ENCODE data around the gene VPS51.

Gene VPS51

DNA sequence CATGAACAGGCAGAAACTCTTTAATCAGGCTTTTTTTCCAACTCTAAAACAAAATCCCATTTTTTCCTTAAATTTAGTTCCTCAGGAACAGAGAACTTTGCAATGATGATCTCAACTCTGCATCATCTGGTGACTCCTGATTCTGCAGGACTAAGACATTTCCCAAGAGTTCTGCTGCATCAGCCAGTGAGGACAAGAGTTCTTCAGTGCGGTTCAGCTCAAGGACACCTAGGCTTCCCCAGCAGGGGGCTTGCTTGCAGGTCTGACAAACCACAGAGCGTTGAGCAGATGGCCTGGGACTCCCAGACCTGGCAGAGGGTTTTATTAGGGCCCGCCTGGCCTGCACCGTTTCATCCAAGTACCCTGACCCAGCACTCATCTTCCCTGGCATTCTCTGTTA is 18.6 kb upstream of the VPS51 start:
- DNase-seq: no peak

DNA sequence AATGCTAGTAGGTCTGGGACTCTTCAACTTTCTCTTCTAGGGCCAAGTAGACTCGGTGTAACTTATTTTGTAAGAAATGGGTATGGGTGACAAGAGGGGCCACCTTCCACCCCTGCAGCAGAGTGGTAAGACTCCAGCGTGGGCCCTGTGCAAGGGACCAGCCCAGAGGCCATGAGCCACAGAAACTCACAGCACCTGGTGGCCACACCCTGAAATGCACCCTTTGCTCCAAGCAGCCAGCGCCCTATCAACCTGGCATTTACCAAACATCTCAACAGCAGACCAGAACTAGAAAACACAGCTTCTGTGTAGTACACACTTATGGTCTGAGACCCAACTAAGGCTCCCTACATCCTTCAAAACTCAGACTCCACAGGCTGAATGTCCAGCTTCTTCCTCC is 17.9 kb upstream of the VPS51 start:
- DNase-seq: peak; percentile 84

DNA sequence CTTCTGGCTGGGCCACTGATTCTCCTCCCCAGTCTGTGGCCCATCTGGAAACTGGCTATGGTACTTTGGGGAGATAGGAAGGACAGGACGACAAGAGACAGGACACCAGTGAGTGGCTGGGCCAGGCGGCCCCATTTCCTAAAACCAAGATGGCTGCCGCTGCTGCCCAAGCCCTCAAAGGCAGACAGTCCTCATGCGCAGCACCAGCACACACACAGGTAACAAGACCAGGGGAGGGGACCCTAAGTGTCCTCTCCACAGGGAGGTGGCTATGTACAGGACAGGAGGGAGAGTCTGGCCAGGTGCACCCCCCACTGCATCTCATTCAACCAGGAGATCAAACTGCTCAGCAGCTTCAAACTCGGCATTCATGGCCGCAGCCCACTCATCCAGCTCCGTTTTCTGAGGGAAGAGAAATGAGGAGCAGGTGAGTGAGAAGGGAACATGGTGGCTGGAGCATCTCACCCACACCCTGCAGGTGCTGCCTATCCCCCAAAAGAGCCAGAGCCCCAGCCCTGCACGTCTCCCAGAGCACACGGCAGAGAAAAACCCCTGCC is 17.1 kb upstream of the VPS51 start:
- DNase-seq: no peak

DNA sequence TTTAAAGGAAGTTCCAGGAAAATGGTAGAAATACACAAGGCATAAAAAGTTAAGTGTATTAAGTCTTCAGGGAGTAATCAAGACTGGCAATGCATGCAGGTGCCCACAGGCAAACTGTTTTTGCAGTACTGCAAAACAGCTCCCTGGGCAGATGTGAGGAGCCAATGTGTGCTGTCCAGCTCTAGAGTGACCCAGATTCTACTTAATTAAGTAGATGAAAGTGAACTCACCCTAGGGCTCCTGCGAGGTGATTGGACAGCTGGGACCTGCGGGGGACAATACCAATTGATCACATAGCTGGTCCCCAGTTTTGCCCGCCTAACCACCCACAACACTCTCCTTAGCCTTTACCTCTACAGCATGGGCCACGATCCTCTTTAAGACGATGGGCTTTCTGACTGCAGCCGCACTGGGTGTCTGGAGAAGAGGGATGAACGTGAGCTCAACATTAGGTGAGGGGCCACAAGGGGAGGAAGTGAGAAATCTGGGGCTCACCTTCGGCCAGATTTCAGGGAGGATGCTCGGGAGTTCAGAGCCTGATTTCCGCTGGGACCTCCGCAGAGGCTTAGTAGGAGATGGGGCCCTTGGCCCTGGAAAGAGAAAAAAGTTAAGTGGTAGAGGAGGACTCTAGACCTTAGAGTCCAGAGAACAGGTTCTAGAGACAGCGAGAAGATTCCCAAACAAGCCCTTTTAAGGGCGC is 12.7 kb upstream of the VPS51 start:
- no peak for DNase-seq

DNA sequence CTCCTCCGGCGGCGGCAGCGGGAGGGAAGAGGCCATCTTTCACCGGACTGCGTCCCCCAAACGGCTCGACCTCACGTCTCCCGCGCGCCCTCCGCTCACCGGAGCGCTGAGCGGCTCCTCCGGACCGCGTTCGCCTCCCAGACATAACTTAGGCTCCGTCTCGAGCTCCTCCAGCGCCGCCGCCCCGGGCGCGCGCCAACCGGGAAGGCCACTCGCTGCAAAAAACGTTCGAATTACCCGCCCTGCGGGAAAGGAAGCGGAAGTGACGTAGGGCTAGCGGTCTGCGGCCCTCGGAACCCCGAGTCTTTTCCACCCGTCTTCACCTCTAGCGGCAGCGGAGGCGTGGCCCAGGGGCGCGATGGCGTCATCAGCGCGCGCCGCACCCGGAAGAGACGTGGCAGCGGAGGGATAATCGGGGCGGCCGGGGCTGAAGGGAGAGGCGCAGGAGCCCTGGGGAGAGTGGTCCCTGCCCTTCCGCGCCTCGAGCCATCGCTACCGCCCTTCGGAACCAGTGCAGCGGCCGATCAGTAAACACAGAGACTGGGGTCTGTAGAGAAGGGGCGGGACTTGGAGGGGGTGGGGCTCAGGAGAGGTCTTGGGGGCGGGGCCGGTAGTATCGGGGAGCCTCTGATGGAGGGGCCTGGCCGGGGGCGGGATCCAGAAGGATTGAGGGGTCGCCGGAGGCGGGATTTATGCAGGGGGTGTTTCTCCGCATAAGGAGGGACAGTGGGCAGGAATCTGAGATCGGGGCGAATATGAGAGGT is 12.0 kb upstream of the VPS51 start, which contains the start of the genes CDCA5 and ZFPL1:
Gene CDCA5 (minus strand): TSS at position 207 of the 764 bp plus-strand sequence. CDS start 62 bp downstream, at position 145.
Gene ZFPL1 (plus strand): TSS at position 389 of the 764 bp plus-strand sequence. CDS start 477 bp downstream, outside the sequence.
- DNase-seq: peak; percentile 97

DNA sequence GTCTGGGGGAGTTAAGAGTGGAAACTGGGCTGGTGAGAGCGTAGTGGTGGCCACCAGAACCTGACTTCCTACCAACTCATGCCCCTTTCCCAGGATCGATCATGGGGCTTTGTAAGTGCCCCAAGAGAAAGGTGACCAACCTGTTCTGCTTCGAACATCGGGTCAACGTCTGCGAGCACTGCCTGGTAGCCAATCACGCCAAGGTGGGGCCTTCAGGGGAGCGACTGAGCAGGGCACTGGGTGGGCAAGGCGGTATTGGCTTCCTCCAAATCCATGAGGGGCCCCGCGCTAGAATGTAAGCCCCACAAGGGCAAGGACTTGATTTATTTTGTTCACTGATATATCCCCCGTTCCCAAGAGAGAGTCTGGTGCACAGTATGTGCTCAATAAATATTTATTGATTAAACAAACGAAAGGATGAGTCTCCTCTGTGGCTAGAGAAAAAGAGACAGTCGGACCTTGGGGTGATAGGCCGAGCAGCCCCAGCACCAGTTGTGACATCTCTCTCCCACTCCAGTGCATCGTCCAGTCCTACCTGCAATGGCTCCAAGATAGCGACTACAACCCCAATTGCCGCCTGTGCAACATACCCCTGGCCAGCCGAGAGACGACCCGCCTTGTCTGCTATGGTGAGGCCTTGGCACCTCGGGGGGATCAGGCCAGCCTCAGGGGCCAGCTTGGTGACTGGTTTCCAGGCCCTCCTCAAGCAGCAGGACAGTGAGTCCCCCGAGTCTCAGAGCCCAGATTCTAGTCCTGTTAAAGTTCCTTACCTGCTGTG is 11.2 kb upstream of the VPS51 start:
- DNase-seq: no peak

DNA sequence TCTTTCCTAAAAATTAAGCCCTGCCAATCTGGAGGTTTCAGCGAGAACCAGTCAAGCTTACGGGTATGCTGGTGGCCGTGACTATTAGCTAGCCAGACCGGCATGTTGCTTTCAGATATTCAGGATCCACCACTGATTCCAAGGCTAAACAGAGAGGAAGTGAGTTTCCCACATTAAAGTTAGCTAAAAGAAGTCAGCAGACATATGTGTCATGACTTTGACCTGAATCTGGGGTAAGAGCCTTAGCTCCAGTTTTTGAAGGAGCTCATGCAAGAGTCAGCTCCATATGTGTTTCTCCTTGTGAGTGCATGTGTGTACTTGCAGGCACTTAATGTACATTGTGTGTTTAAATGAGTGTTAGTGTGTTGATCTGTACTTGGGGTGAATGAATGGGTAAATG is 10.6 kb upstream of the VPS51 start:
- DNase-seq: no peak

DNA sequence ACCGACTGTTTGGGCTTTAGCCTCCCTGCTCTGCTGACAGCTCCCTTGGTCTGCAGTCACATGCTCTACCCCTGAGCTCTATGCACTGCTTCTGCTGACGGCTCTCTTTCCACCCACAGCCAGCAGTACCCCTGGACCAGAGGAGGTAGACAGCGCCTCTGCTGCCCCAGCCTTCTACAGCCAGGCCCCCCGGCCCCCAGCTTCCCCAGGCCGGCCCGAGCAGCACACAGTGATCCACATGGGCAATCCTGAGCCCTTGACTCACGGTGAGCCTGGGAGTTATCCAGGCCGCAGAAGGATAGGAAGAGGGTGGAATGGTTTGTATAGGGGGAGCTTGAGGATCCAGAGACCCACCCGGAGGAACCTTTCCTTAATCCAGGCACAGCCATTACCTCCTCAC is 9.2 kb upstream of the VPS51 start:
- no peak for DNase-seq

DNA sequence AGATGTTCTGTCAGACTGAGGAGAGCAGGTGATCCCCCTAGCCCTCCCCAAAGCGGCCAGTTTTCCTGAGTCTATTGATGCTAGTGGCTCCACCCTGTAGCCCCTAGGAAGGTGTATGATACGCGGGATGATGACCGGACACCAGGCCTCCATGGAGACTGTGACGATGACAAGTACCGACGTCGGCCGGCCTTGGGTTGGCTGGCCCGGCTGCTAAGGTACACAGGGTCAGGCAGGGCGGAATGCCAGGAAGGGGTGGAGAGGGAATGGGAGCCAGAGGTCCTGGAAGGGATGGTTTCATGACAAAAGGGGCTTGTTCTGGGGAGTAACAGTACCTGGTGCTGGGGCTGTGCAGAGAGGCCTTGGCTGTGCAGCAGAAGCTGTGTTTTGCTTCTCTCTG is 8.8 kb upstream of the VPS51 start:
- no peak for DNase-seq

DNA sequence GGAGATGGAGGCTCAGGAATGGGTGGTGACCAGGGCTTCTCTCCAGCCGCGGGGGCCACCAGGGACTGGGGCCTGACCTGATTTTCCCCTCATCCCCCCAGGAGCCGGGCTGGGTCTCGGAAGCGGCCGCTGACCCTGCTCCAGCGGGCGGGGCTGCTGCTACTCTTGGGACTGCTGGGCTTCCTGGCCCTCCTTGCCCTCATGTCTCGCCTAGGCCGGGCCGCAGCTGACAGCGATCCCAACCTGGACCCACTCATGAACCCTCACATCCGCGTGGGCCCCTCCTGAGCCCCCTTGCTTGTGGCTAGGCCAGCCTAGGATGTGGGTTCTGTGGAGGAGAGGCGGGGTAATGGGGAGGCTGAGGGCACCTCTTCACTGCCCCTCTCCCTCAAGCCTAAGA is 8.2 kb upstream of the VPS51 start:
- DNase-seq: no peak

DNA sequence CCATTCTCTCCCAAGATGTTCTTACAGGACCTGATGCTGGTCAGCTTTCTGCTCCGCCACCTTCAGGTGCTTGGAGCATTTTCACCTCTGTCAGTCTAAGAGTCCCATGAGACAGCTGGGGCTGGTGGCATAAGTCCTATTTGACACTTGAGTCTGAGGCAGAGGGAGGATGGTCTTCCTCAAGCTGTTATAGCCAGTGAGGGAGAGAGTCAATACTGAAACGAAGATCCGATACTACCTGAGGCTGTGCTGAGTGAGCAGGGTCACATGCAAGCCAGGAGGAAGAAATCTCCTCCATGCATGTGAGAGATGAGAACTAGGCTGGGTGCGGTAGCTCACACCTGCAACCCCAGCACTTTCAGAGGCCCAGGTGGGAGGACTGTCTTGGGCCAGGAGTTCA is 6.4 kb upstream of the VPS51 start:
- DNase-seq: no peak

DNA sequence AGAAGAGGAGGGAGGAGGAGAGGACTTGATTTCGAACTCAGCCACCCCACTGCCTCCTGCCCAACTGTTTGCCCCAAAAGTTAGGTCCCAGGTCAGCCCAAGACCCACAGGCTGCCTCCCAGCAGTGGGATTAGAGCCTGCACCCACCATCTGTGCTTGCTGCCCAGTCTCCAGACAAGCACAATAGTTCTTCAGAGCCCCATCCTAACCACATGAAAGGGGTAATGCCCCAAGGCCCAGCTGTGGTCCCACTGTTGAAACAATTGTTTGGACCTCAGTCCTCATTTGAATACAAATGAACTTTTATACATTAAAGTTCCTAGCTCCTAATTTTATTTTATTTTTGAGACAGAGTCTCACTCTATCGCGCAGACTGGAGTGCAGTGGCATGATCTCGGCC is 5.4 kb upstream of the VPS51 start:
- DNase-seq: no peak

DNA sequence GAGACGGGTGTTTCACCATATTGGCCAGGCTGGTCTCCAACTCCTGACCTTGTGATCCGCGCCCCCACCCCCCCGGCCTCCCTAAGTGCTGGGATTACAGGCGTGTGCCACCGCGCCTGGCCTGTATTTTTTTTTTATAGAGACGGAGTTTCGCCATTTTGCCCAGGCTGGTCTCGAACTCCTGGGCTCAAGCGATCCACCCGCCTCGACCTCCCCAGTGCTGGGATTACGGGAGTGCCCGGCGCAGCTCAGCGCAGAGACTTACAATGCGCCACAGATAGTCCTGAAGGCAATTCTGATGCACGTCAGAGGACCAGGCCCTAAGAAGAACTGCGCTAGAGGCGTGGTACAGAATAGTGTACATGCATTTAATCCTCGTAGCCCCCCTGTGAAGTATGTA is 587 bp upstream of the VPS51 start:
- no peak for DNase-seq

DNA sequence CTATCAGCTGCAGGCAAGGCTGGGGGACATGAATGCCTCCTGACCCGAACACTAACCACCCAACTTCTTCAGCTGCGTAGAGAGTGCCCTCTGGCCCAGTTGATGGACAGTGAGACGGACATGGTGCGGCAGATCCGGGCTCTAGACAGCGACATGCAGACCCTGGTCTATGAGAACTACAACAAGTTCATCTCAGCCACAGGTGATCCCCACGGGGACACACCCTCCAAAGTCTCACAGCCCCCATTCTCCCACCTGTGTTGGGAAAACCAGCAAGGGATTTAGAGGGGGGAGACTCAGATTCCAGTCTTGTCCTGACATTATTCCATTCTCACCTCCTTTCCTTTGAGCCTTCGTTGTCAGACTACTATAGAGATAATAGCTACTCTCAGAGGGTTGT is 912 bp downstream of the VPS51 start:
- no peak for DNase-seq

DNA sequence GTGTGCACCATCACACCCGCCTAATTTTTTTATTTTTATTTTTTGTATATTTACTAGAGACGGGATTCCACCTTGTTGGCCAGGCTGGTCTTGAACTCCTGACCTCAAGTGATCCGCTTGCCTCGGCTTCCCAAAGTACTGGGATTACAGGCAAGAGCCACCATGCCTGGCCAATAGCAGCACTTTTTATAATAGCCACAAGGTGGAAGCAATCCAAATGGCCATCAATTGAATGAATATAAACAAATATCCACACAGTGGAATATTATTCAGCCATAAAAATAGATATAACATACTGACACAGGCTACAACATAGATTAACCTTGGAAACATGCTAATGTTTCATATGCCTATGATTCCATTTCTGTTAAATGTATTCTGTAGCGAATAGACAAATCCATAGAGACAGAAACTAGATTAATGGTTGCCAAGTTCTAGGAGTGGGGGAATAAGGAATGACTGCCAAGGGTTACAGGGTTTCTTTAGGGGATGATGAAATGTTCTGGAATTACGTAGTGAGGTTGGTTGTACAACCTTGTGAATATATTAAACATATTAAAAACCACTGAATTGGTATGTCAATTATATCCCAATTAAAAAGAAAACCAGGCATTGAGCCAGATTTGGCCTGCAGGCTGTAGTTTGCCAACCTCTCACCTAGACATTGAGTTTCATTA is 4.8 kb downstream of the VPS51 start:
- no peak for DNase-seq

DNA sequence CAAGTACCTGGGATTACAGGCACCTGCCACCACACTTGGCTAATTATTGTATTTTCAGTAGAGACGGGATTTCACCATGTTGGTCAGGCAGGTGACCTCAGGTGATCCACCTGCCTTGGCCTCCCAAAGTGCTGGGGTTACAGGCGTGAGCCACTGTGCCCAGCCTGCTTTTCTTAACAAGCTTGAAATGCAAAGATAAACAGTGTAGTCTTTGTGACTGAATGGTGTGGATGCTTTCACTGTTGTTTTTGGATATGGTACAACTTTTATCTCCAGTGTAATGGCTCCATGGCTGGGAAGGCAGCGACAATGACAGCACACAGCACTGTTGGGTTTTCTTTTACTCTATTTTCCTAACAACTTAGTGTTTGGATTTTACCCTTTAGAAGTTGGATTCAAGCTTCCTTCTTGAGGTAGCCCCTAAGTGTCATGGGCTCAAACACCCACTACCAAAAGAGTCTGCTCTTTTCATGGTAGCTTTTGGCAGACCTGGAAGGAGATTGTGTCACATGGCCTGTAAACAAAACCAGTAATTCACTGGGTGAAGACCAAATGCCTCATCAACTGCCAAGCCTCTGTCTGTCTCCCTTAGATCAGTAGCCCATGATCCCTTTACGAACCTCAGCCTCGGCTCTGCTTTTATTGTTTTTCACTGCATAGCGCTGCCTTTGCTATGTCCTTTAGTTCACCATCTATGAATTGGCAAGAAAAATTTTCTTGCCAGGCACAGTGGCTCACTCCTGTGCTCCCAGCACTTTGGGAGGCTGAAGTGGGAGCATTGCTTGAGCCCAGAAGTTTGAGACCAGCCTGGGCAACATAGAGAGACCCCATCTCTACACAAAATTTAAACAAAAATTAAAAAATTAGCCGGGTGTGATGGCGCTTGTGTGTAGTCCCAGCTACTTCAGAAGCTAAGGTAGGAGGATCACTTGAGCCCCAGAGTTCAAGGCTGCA is 6.4 kb downstream of the VPS51 start:
- no peak for DNase-seq

DNA sequence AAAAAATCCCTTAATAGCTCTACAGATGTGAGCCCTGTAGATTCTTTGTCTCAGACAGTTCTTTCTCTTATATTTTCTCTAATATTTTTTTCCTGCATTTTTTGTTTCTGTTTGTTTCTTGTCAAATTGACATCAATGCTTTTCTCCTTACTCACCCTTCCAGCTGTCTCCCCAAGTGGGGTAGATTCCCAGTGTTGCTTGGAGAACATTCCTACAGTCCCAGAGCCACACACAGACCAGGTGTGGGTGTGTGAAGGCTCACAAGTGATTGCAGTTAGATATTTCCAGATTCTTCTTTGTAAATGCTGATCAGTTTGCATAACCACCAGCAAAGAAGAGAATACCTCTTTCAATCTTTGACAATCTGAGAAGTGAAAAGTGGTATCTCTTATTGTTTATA is 7.5 kb downstream of the VPS51 start:
- no peak for DNase-seq

DNA sequence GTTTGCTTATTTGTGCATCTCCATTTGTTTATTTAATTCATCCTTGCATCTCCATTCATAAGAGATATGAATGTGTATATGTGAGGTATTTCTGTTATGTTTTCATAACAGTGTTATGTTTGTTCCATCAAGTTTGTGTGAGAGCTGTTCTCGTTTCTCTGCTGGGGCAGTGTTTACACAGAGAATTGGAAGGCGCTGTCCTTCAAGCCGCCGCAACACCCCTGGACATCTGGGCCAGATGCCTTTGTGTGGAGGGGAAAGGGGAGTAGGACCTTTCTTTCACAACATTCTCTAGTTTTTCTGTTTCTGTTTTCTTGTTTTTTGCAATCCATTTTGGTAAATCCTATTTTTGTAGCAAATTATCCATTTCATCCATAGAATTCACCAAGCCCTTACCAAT is 8.6 kb downstream of the VPS51 start:
- DNase-seq: no peak

DNA sequence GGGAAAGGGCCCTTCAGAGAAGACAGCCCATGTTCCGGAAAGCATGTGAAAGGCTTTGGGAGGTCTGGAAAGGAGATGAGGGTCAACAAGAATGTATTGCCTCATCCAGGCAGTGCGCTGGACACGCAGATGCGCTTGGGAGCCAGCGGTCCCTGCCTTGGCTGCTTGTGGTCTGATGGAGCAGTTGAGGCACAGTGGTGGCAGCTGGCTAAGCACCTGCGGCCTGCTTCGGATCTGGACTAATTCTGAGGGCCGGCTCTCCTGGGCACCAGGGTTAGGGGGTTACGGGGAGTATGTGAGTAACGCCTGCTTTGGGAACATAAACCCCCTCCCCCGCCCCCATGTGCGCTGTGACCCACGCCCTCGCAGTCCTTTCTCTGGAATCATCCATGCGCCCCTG is 11.1 kb downstream of the VPS51 start:
- DNase-seq: no peak

DNA sequence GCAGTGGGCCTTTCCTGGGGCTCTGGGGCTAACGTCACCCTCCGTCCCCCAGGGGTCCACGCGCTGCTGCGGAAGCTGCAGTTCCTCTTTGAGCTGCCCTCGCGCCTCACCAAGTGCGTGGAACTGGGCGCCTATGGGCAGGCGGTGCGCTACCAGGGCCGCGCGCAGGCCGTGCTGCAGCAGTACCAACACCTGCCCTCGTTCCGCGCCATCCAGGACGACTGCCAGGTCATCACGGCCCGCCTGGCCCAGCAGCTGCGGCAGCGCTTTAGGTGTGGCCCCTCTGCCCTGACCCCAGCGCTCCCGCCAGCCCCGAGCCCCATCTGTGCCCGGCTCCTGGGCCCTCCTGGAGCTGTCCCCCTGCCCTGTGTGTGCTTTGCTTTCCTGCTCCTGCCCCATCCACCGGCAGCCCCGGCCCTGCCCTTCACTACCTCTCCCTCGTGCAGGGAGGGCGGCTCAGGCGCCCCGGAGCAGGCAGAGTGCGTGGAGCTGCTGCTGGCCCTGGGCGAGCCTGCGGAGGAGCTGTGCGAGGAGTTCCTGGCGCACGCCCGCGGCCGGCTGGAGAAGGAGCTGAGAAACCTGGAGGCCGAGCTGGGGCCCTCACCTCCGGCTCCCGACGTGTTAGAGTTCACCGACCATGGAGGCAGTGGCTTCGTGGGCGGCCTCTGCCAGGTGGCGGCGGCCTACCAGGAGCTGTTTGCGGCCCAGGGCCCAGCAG is 11.9 kb downstream of the VPS51 start:
- DNase-seq: no peak
